Stimulated activated memory B cell treated with anti-CD40 and anti-IgM and Interleukin-4, amounts not matched to agents 10 μg/mL and 1 μg/mL and 100 μg/mL, for 72 hours (primary cell): ENCODE results near the gene RAC3.

Source experiments
- ATAC-seq: fragments of 150-1000 bp; cut with Tn5 transposase; 2 replicates; pipeline ENCODE4 v1.10.0; 2021
- H3K27ac Mint-ChIP-seq: one replicate; pipeline ENCODE4 v1.8.0; 2022; ENCODE audit warnings: mild to moderate bottlenecking, mixed read lengths
- H3K27me3 Mint-ChIP-seq: one replicate; pipeline ENCODE4 v1.8.0; 2022; ENCODE audit warnings: mixed read lengths
- H3K36me3 Mint-ChIP-seq: one replicate; pipeline ENCODE4 v1.8.0; 2022; ENCODE audit warnings: mixed read lengths
- H3K4me1 Mint-ChIP-seq: one replicate; pipeline ENCODE4 v1.8.0; 2022; ENCODE audit warnings: mixed read lengths
- H3K4me3 Mint-ChIP-seq: one replicate; pipeline ENCODE4 v1.8.0; 2022; ENCODE audit warnings: mild to moderate bottlenecking, moderate library complexity, mixed read lengths
- H3K9me3 Mint-ChIP-seq: one replicate; pipeline ENCODE4 v1.8.0; 2022; ENCODE audit warnings: mixed read lengths

The RAC3 gene

DNA sequence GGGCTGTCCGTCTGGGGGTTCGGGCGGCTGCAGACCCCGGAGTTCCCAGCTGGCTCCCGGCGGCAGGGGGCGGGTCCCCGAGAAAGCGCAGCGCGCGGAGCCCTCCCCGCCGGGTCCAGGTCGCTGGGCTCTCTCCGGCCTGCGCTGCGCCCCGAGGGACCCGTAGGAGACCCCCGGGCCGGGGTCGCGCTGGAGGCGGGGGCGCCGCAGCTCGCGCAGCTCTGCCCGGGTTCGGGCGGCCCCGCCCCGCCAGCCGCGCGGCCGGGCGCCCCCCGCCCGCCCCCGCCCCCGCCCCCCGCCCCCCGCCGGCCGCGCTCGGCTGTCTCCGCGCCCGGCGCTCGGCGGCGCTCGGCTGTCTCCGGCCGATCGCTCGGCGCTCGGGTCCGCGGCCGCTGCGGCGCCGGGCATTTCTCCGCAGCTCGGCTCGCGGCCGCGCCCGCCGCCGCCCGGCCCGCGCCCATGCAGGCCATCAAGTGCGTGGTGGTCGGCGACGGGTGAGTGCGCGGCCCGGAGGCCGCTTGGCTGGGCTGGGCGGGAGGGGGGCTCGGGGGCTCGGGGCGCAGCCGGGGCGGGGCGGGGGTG lies at the start of gene RAC3:
Gene RAC3 (plus strand): TSS at position 376 of the 582 bp plus-strand sequence. CDS start 84 bp downstream, at position 460.
- H3K9me3 Mint-ChIP-seq = no peaks in the 10 kb centered on the region
- peaks cover 21% of the 10 kb centered on the region for H3K36me3 Mint-ChIP-seq
- peaks cover 27% of the 10 kb centered on the region for H3K27me3 Mint-ChIP-seq
- H3K4me3 Mint-ChIP-seq = peak within 1 kb of the TSS; percentile 85
- ATAC-seq = no peak
- H3K27ac Mint-ChIP-seq = no peak within 1 kb of the TSS
- peaks cover 31% of the 10 kb centered on the region for H3K4me1 Mint-ChIP-seq

DNA sequence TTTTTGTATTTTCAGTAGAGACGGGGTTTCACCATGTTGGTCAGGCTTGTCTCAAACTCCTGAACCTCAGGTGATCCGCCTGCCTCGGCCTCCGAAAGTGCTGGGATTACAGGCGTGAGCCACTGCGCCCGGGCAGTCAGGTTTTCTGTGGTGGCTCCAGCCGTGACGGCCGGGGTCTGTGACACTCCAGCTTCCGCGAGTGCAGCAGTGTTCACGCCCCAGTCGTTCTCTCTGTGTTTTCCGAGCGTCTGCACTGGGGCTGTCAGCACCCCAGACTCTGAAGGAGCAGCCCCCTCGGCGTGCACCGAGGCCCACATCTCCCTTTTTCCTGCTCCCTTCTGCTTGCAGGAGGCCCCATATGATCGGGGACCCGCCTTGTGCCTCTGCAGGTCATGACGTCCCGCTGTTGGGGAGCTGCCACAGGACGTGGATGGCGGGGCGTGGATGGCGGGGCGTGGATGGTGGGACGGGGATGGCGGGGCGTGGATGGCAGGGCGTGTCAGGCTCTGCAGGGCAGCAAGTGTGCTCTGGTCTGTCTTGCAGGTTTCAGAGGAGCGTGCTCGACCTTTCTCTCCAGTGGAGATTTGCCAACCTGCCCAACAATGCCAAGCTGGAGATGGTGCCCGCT lies 48.4 kb upstream of the RAC3 start:
- H3K4me3 Mint-ChIP-seq = no peak overlapping the region
- peaks cover 39% of the 10 kb centered on the region for H3K4me1 Mint-ChIP-seq
- H3K27me3 Mint-ChIP-seq = no peaks in the 10 kb centered on the region
- ATAC-seq = no peak
- peaks cover 50% of the 10 kb centered on the region for H3K36me3 Mint-ChIP-seq
- H3K27ac Mint-ChIP-seq = peak overlapping the region; percentile 16
- H3K9me3 Mint-ChIP-seq = no peaks in the 10 kb centered on the region

DNA sequence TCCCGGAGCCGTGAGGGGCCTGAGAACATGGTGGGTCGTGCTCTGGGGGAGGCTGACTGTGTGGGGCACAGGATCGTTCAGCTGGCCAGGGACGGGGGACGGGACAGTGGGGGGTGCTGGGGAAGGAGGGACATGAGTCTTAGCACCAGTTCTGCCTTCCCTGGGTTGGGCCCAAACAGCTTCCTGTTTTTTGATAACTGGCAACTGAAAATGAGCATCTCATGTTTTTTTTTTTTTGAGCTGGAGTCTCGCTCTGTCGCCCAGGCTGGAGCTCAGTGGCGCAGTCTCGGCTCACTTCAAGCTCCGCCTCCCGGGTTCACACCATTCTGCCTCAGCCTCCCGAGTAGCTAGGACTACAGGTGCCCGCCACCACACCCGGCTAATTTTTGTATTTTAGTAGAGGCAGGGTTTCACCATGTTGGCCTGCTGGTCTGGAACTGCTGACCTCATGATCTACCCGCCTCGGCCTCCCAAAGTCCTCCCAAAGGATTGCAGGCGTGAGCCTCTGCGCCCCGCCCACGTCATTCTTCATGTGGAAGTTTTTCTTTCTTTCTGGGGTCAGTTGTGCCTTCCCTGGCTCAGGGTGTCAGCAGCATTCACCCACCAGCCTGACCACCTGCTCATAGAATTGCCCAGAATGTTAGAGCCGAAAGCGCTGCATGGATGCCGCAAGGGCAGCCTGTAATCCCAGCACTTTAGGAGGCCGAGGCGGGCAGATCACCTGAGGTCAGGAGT lies 47.7 kb upstream of the RAC3 start:
- peaks cover 32% of the 10 kb centered on the region for H3K4me1 Mint-ChIP-seq
- no peaks in the 10 kb centered on the region for H3K27me3 Mint-ChIP-seq
- H3K36me3 Mint-ChIP-seq = peaks cover 53% of the 10 kb centered on the region
- no peak for ATAC-seq
- no peaks in the 10 kb centered on the region for H3K9me3 Mint-ChIP-seq
- no peak overlapping the region for H3K4me3 Mint-ChIP-seq
- no peak overlapping the region for H3K27ac Mint-ChIP-seq

DNA sequence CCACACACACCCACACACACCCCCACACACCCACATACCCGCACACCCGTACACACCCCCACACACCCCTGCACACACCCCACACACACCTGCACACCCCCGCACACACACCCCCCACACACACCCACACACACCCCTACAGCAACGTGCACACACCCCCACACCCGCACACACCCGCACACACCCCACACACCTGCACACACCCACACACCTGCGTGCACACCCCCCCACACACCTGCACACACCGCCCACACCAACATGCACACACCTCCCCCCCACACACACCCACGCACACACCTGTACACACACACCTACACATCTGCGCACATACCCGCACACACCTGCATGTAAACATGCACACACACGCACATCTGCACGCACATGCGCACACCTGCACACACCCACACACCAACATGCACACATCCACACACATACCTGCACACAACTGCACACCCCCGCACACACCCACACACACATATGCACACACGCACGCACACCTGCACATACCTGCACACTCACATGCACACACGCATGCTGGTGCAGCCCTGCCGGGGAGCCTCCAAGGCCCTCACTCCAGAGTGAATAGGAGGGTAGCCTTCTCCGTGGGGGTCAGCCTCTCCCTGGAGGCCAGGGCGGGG lies 46.6 kb upstream of the RAC3 start:
- Mint-ChIP-seq H3K4me1 (peaks cover 22% of the 10 kb centered on the region), H3K4me3 (no peak overlapping the region), H3K36me3 (peaks cover 55% of the 10 kb centered on the region), H3K27me3 (no peaks in the 10 kb centered on the region), H3K27ac (no peak overlapping the region), H3K9me3 (no peaks in the 10 kb centered on the region)
- peak; percentile 75 for ATAC-seq

DNA sequence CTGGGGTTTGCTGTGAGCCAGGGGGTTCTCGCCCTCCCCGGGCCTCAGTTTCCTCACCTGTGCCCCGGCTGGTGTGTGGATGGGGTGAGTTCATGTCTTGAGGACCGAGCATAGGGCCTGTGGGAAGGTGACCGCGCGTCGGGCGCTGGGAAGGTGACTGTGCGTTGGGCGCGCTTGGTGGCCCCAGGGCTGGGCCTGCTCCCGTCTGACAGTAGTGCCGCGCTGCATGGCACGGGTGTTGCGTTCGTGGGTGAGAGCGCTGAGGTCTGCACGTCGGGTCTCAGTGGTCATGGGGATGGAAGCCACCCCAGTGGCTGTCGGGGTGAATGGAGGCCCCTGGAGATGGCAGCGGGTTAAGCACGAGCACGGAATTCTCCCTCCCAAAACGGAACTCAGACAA lies 44.9 kb upstream of the RAC3 start:
- no peak for ATAC-seq
- Mint-ChIP-seq H3K27ac (peak overlapping the region; percentile 40), H3K4me1 (peaks cover 20% of the 10 kb centered on the region), H3K36me3 (peaks cover 53% of the 10 kb centered on the region), H3K9me3 (no peaks in the 10 kb centered on the region), H3K27me3 (no peaks in the 10 kb centered on the region), H3K4me3 (no peak overlapping the region)

DNA sequence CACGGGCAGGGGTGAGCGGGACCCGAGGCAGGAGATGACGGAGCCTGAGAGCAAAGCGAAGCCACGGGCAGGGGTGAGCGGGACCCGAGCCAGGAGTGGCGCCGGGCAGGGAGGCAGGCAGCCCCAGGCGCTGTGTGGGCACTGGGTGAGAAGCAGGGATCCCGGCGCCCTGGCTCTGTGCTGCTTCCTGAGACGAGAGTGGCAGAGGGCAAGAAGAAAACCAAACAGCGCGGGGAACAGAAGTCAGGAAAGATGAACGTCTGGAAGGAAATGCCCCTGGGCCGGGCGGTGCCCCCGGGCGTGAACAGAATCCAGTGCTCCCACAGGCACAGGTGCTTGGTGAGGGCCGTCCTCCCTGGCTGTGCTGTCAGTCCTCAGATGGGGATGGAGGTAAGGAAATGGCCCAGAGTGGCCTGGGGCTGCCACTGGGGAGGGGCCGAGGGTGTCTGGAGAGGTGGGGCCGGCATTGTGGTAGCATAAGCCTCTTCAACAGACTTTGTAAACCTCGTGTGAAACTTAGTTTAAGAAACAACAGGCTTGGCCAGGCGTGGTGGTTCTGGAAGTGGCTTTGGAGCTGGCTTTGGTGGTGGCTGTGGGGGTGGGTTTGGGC lies 44.2 kb upstream of the RAC3 start:
- Mint-ChIP-seq H3K36me3 (peaks cover 52% of the 10 kb centered on the region), H3K4me1 (peaks cover 19% of the 10 kb centered on the region), H3K27ac (peak overlapping the region; percentile 40), H3K4me3 (no peak overlapping the region), H3K27me3 (no peaks in the 10 kb centered on the region), H3K9me3 (no peaks in the 10 kb centered on the region)
- no peak for ATAC-seq

DNA sequence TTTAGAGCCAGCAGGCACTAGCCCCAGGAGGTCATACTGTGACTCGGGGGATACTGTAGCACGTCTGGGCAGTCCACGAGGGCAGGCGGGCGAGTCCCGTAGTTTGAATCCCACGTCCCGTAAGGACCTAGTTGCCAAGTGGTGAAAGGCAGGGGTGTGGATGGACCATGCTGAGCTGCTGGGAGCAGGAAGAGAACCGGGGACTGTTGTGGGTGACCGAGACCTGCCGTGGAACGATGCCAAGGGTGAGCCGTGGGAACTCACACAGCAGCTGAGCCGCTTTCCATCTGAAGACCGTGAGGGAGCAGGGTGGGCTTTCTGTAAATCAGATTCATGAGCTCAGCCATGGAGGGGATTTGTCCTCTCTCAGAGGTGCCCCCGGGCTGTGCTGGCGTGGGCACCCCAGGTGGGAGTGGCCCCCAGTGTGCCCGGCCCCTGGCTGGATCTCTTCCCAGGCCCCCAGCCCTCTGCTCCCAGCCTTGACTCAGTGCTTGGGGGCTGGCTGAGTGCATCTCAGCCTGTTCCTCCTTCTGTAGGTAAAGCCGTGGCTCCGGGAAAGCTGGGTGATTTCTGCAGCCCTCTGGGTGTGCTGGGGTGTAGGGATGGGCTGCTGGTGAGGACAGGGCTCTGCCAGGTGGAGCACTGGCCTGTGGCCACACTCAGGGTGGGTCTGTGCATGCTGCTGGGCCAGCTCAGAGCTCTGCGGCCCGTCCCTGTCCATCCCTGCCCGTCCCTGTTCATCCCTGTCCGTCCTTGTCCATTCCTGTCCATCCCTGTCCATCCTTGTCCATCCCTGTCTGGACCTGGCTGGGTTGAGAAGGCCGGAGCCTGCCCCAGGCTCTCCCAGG lies 40.4 kb upstream of the RAC3 start:
- Mint-ChIP-seq H3K36me3 (peaks cover 33% of the 10 kb centered on the region), H3K4me3 (no peak overlapping the region), H3K9me3 (no peaks in the 10 kb centered on the region), H3K27ac (no peak overlapping the region), H3K4me1 (peaks cover 12% of the 10 kb centered on the region), H3K27me3 (no peaks in the 10 kb centered on the region)
- no peak for ATAC-seq

DNA sequence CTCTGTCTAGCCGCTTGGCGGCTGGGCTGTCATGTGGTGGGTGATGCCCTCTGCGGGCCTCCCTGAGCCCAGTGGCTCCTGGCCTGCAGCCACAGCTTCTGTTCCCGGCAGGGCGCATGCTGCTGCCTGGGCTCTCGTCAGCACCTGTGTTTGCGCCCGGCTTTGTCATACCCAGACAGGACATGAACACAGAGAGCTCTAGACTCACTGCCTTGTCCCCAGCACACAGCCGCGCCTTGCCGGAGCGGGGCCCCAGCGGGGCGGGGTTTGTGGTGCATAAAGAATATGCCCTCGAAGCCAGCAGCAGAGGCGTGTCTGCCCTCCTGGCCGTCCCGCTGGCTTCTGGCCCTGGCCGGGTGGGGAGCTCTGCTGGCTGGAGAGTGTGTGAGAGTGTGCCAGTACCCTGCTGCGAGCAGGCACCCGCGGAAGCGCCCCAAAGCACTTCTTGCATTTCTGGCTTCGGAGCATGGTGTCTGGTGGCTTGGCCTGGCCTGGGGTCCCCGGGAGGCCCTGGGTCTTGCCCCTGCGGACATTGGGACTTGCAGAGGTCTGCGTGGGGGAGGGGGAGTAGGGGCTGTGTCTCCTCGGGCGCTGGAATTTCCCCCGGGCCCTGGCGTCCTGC lies 39.7 kb upstream of the RAC3 start:
- Mint-ChIP-seq H3K27ac (no peak overlapping the region), H3K4me1 (peaks cover 7% of the 10 kb centered on the region), H3K4me3 (no peak overlapping the region), H3K9me3 (no peaks in the 10 kb centered on the region), H3K36me3 (peaks cover 36% of the 10 kb centered on the region), H3K27me3 (no peaks in the 10 kb centered on the region)
- ATAC-seq = no peak

DNA sequence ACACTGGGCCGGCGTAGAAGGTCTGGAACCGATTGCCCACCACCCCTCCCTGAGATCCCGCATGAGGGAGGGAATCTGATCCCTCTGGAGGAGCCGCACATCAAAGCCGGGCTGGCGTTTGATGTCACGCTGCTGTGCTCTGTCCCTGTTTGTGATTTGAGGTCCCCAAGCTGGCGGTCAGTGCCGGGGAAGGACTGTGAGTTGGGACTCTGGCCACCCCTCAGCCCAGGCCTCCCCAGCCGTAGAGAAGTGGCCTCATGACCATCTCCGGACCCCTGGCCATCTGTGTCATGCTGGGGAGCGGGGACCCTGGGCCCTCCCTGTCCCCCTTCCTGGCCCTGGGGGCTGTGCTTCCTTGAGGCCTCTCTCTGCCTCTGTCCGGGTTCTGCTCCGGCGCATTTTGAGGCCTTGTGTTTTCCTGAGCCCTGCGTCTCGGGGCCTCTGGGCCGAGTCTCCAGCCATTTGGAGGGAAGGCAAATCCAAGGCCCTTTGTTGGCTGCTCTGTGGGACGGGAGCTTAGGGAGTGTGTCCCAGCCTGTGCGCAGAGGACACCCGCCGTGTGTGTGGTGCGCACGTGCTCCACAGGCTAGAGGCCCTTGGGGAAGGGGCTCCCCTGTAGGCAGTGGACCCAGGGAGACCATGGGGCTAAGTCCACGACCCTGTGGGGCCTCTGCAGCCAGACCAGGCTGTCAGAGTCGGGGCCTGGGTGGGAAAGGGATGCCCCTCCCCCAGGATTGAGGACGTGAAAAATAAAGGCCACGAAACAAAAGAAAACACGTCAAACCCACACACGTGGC lies 39.0 kb upstream of the RAC3 start:
- no peak for ATAC-seq
- Mint-ChIP-seq H3K4me1 (peaks cover 6% of the 10 kb centered on the region), H3K36me3 (peaks cover 31% of the 10 kb centered on the region), H3K9me3 (no peaks in the 10 kb centered on the region), H3K27me3 (no peaks in the 10 kb centered on the region), H3K27ac (no peak overlapping the region), H3K4me3 (no peak overlapping the region)

DNA sequence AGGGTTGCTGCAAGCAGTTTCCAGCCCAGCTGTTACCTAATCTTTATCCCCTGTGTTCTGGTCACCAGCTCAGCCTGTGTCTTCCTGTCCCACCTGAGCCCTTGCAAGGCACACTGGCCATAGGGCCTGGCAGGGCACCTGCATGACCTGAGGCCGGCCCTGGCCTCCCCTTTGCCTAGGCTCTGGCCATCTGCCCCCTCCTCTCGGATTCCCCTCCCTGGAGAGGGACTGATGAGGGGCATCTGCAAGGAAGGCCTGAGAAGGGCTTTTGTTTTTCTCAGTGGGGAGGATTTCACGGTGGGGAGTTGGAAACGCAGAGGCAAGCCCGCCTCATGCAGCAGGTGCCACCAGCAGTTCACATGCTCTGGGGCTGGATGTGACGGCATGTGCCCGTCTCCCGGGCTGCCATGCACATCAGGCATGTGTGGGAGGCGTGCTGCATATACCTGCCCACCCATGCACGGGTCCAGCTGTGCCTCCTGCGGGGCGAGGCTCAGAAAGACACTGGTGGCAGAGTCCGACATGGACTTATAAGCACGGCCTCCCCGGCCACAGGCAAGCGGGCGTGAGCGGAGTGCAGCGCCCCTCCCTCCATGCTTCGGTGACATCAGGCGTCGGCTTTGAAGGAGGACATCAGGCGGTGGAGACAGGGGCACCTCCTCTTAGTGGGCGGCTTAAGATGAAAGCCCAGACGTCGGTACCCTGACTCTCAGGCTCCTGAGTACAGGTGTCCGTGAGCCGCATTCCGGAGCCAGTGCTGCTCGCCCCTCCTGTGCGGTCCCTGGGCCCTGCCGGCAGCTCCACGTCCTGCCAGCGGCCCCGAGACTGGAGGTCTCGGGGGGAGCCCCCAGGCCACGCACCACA lies 37.5 kb upstream of the RAC3 start:
- H3K9me3 Mint-ChIP-seq = no peaks in the 10 kb centered on the region
- H3K36me3 Mint-ChIP-seq = peaks cover 25% of the 10 kb centered on the region
- H3K4me1 Mint-ChIP-seq = peaks cover 6% of the 10 kb centered on the region
- H3K27me3 Mint-ChIP-seq = no peaks in the 10 kb centered on the region
- no peak overlapping the region for H3K27ac Mint-ChIP-seq
- no peak for ATAC-seq
- H3K4me3 Mint-ChIP-seq = no peak overlapping the region

DNA sequence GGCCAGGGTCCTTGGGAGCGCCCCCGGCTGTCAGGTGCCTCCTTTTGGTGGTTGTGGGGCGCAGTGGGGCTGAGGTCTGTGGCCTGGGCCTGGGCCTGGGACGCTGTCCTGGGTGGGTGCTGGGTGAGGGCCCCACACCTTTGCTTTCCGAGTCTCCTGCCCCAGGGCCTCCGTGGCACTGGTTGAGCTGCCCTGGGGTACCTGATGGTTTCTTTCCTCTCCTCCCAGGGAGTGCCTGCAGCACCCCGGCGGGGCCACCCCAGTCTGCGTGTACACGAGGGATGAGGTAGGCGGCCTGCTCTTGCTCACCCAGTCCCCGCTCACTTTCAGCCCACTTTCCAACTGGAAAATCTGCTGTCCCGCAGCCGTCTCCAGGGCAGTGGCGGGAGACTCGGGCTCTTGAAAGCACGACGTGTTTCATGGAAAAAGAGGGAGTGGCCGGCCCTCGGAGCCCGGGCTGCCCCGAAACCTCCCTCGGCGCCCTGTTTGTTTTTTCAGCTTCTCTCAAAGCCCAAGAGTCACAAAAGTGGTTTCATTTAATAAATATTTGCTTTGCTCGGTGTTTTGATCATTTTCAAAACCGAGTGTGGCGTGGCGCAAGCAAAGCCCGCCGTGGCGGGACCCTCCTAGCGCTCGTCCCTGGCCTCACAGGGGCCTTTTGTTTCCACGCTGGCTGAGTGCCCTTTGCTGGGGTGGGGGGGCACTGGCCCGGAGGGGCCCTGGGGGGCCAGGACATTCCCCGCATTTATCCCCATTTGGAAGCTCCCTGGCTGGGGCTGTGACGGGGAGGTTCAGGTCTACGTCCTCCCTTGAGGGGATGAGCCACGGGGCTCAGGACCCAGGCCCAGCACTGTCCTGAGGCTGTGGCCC lies 36.6 kb upstream of the RAC3 start:
- peaks cover 6% of the 10 kb centered on the region for H3K4me1 Mint-ChIP-seq
- H3K9me3 Mint-ChIP-seq = no peaks in the 10 kb centered on the region
- no peak overlapping the region for H3K27ac Mint-ChIP-seq
- H3K4me3 Mint-ChIP-seq = no peak overlapping the region
- ATAC-seq = peak; percentile 42
- H3K27me3 Mint-ChIP-seq = no peaks in the 10 kb centered on the region
- peaks cover 18% of the 10 kb centered on the region for H3K36me3 Mint-ChIP-seq
